ENCODE results near the gene C2CD2.

The C2CD2 gene

GRCh38 chr21:41916888-41917433 lies 36.9 kb downstream of the C2CD2 start:
- no peak for TF ChIP-seq ZFP3 (CRISPR knock-in tag; IDR thresholded peaks at IDR 0.05)
- no peak for TF ChIP-seq ZNF70 (CRISPR knock-in tag; IDR thresholded peaks at IDR 0.05)
- TF ChIP-seq ESRRG (CRISPR knock-in tag; IDR thresholded peaks at IDR 0.05) = no peak
- TF ChIP-seq CSRNP3 (CRISPR knock-in tag; IDR thresholded peaks at IDR 0.05) = no peak
- no peak for TF ChIP-seq PATZ1 (CRISPR knock-in tag; IDR thresholded peaks at IDR 0.05; ENCODE audit: borderline replicate concordance)
- TF ChIP-seq POU6F1 (CRISPR knock-in tag; IDR thresholded peaks at IDR 0.05; ENCODE audit: borderline replicate concordance, low read depth) = no peak
- no peak for TF ChIP-seq OSR1 (CRISPR knock-in tag; IDR thresholded peaks at IDR 0.05)
- TF ChIP-seq TOX (CRISPR knock-in tag; IDR thresholded peaks at IDR 0.05; ENCODE audit: borderline replicate concordance) = no peak
- no peak for TF ChIP-seq ZNF565 (CRISPR knock-in tag; conservative IDR thresholded peaks at IDR 0.05; ENCODE audit: low read depth)
- no peak for TF ChIP-seq TCF4 (CRISPR knock-in tag; IDR thresholded peaks at IDR 0.05; ENCODE audit: borderline replicate concordance)
- TF ChIP-seq BACH2 (CRISPR knock-in tag; IDR thresholded peaks at IDR 0.05; ENCODE audit: borderline replicate concordance) = no peak
- TF ChIP-seq ISL1 (CRISPR knock-in tag; IDR thresholded peaks at IDR 0.05) = no peak
- no peak for TF ChIP-seq CSDC2 (CRISPR knock-in tag; IDR thresholded peaks at IDR 0.05)
- TF ChIP-seq ZC3H10 (CRISPR knock-in tag; IDR thresholded peaks at IDR 0.05) = no peak
- no peak for TF ChIP-seq GLIS3 (CRISPR knock-in tag; IDR thresholded peaks at IDR 0.05)
- TF ChIP-seq SNAI2 (CRISPR knock-in tag; IDR thresholded peaks at IDR 0.05) = no peak
- TF ChIP-seq CREB5 (CRISPR knock-in tag; IDR thresholded peaks at IDR 0.05; ENCODE audit: low read depth) = no peak
- TF ChIP-seq TSHZ2 (CRISPR knock-in tag; IDR thresholded peaks at IDR 0.05) = no peak
- TF ChIP-seq PPARA (CRISPR knock-in tag; IDR thresholded peaks at IDR 0.05; ENCODE audit: borderline replicate concordance) = no peak
- no peak for TF ChIP-seq ZFP30 (CRISPR knock-in tag; IDR thresholded peaks at IDR 0.05)
- no peak for ATAC-seq

- TF ChIP-seq ZNF565 (CRISPR knock-in tag; conservative IDR thresholded peaks at IDR 0.05; ENCODE audit: low read depth) (no peak), RARB (CRISPR knock-in tag; IDR thresholded peaks at IDR 0.05) (no peak)
- no peak for ATAC-seq
These were observed 38.9 kb downstream of the C2CD2 start for GRCh38 chr21:41914965-41915364.

- no peak for ATAC-seq
- TF ChIP-seq TCF4 (CRISPR knock-in tag; IDR thresholded peaks at IDR 0.05; ENCODE audit: borderline replicate concordance) (no peak), RARB (CRISPR knock-in tag; IDR thresholded peaks at IDR 0.05) (no peak), ZFP30 (CRISPR knock-in tag; IDR thresholded peaks at IDR 0.05) (no peak), GLIS3 (CRISPR knock-in tag; IDR thresholded peaks at IDR 0.05) (no peak), ESRRG (CRISPR knock-in tag; IDR thresholded peaks at IDR 0.05) (no peak), ZC3H10 (CRISPR knock-in tag; IDR thresholded peaks at IDR 0.05) (no peak), CSDC2 (CRISPR knock-in tag; IDR thresholded peaks at IDR 0.05) (no peak), POU6F1 (CRISPR knock-in tag; IDR thresholded peaks at IDR 0.05; ENCODE audit: borderline replicate concordance, low read depth) (no peak), ISL1 (CRISPR knock-in tag; IDR thresholded peaks at IDR 0.05) (no peak), BACH2 (CRISPR knock-in tag; IDR thresholded peaks at IDR 0.05; ENCODE audit: borderline replicate concordance) (no peak), TOX (CRISPR knock-in tag; IDR thresholded peaks at IDR 0.05; ENCODE audit: borderline replicate concordance) (no peak), ZNF70 (CRISPR knock-in tag; IDR thresholded peaks at IDR 0.05) (no peak), SNAI2 (CRISPR knock-in tag; IDR thresholded peaks at IDR 0.05) (no peak), TSHZ2 (CRISPR knock-in tag; IDR thresholded peaks at IDR 0.05) (no peak), PPARA (CRISPR knock-in tag; IDR thresholded peaks at IDR 0.05; ENCODE audit: borderline replicate concordance) (no peak), ZNF565 (CRISPR knock-in tag; conservative IDR thresholded peaks at IDR 0.05; ENCODE audit: low read depth) (no peak)
These were observed 39.5 kb downstream of the C2CD2 start for GRCh38 chr21:41914358-41914757.

Measured in SK-N-SH treated with all-trans-retinoic acid at 6 μM for 48 hours (cell line).